Measurements from ENCODE around the gene DCXR.
"Not testable (repeated sequence)": the region's sequence is repeated elsewhere in the genome, so short reads cannot be mapped to it uniquely, and the experiment has no call there.

DCXR gene

DNA sequence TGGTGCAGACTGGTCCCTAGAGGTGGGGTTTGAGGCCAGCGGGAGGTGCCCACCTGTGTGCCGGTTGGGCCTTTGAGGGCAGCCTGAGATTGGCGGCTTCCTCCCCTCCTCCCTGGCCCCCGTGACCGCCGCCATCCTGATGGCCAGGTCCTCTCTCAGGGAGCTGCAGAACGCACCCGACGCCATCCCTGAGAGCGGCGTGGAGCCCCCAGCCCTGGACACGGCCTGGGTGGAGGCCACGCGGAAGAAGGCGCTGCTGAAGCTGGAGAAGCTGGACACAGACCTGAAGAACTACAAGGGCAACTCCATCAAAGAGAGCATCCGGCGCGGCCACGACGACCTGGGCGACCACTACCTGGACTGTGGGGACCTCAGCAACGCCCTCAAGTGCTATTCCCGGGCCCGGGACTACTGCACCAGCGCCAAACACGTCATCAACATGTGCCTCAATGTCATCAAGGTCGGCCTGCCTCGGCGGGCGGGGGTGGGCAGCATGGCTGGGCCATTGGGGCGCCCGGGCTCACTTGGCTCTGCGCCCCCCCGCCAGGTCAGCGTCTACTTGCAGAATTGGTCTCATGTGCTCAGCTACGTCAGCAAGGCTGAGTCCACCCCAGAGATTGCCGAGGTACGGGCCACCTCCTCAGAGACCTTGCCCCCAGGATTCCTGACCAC lies 17.0 kb upstream of the DCXR start:
- no peak for DNase-seq

DNA sequence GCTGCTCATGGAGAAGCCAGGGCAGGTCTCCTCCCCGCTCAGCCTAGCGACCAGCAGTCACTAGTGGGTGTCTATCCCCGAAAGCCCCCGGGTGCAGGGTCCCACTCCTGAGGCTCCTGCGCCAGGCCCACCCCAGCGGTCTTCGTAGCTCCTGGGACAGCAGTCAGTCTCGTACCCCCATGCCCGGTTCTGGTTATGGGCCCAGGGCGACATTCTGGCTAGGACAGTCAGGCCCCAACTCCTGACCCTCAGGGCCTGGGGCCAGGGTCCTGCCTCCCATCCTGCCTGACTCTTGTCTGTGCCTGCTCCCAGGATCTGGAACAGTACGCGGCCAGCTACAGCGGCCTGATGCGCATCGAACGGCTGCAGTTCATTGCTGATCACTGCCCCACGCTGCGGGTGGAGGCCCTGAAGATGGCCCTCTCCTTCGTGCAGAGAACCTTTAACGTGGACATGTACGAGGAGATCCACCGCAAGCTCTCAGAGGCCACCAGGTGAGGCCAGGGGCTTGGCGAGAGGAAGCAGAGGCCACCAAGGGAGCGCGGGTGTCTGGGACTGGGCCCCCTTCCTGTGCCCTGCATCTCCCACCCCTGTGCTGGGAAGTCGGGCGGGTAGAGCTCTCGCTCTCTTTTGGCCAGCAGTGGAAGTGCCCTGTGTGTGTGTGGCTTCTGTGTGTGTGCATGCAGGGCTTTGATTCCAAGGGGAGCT lies 16.2 kb upstream of the DCXR start:
- no peak for DNase-seq

DNA sequence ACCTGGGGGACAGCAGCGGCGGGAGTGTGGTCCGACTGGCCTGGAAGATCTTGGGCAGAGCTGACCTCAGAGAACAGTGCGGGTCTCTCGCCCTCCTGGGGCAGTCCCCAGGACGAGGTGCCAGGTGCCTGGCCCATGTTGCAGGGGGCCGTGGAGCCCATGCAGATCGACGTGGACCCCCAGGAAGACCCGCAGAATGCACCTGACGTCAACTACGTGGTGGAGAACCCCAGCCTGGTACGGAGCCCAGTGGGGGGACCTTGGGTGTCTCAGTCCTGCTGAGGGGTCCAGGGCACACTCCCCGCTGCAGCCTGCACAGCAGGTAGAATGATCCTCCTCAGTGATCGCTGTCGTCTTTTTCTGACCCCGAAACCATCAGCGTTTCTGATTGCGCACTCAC lies 15.6 kb upstream of the DCXR start:
- no peak for DNase-seq

DNA sequence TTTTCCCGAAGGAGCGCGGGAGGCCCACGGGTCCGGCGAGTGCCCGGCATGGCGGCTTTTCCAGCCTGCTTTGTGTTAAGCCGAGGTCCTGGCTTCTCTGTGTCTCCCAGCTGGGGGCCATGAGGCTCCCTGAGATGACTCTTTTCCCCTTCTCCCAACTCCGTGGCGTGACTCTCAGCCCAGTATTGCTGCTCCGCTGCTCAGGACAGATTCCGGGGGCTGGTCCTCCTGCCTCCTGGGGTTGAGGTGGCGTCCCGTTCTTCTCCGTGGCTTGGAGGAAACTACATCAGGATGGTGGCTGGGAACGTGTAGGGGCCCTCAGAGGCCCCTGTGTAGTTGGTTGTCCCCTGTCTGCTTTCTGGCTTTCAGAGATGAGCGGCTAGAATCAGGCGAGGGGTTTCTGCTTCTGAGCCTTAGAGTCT lies 15.2 kb upstream of the DCXR start:
- no peak for DNase-seq

DNA sequence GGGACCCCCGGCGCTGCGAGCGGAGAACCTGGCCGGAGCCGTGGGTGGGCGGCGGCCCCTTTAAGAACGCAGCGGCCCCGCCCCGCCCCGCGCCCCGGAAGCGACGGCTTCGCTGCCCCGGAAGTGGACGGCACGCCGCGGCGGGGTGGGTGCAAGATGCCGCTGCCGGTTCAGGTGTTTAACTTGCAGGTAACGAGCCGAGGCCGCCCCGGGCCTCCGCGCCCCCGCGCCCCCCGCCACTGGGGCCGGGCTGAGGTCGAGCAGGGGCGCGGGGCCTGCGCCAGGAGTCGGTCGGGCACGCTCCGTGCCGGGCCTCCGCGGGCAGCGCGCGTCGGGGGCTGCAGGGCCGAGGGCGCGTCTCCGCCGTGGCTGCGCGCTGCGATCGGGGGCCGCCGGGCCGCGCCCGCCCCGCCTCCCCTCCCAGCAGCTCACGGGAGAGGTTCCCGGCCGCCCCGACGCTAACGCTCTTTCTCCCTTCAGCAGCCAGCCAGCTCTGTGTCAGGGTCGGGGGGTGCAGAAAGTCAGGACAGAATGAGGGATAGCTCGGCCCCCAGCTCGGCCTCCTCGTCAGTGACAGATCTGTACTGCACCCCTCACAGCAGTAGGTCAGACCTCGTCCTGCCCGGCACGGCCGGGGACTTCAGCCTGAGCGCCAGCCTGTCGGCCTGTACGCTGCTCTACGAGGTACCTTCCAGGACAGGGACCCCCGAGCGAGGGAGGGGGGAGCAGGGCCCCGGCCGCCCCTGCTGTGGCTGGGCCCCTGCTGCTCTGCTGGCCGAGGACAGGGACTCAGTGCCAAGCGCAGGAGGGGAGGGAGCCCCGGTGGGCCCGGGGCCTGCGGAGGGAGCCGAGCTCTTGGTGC lies 14.5 kb upstream of the DCXR start, which contains the start of the genes GPS1 and RFNG:
Gene GPS1, plus strand, starts transcription at position 123 of the 862 bp plus-strand sequence. Its CDS starts 34 bp downstream, at position 157.
Gene RFNG, minus strand, starts transcription at position 36 of the 862 bp plus-strand sequence. CDS start 45 bp downstream, outside the sequence.
- peak; percentile 87 for DNase-seq

DNA sequence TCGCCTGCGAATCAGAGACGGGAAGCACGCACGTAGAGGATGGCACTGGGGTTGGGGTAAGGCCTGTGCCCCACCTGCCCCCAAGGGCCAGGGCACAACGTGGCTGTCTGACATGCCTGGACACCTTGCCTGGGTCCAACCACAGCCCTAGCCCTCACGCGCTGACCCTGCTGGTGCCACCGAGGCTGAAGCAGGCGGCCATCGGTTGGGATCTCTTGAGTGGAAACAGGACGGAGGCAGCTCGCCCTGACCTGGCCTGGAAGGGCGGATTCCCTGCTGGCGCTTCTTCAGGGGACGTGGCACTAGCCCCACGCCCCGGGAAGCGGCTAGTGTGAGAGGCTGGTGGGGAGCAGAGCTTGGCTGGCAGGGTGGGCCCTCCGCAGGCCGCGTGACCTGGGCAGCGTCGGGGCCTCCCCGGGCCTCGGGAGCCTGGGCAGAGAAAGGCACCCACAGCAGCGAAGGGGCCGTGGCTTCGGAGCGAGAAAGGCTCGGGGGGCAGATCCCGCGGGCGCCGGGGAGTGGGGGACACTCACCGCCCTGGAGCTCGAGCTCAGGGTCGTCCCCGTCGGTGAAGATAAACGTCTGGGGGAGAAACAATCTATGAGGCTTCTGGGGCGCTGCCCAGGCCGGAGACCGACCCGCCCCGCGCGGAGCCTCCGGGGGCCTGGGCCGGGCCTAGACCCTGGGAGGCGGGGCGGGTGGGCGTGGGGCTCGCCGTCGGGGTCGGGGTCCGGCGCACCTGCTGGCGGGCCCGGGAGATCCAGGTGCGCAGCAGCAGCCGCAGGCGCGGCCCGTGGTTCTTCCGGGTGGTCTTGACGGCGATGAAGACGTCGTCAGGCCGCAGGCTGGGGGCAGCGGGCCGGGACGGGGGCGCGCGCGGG lies 13.5 kb upstream of the DCXR start:
- no peak for DNase-seq

DNA sequence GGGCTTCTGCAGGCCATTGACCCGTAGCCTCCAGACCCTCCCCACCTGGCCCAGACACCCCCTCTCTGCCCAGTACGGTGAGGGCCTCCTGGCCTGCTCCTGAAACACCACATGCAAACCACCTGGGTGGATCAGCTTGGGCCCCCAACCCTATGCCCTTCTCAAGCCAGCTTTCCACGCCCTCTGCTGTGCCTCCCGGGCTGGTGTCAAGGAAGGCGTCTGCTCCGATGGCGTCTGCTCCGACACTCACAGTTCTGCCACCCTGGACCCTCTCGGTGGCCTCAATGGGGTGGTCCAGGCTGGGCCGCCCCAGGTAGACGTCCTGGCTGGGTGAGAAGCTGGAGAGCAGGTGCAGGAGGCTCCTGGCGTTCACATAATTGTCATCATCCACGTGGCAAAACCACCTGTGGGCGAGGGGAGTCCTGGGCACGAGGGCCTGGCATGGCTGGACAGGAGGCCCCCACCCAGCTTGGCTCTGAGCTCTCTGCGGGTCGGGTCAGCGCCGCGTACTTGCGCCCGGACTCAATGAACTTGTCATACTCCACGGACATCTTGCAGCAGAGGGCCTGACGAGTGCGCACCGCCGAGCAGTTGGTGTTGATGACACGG lies 12.8 kb upstream of the DCXR start:
- no peak for DNase-seq

DNA sequence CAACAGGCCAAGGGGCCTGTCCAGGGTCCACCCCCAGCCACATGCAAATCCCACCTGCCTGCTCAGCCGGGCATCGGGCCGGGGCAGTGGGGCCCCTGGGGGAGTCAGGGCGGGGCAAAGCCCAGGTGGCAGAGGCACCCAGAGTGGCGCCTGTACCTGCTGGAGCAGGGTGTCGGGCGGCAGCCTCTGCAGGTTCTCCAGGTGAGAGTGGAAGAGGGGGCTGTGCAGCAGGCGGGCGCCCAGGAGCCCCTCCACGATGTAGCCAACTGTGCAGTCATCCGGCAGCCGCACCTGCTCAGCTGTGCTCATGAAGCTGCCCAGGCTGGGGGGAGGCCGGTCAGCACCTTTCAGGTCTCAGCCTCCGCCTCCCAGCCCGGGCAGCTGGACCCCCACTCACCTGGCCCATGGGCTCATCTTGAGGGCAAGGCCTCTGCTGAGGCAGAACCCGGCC lies 12.0 kb upstream of the DCXR start:
- no peak for DNase-seq

DNA sequence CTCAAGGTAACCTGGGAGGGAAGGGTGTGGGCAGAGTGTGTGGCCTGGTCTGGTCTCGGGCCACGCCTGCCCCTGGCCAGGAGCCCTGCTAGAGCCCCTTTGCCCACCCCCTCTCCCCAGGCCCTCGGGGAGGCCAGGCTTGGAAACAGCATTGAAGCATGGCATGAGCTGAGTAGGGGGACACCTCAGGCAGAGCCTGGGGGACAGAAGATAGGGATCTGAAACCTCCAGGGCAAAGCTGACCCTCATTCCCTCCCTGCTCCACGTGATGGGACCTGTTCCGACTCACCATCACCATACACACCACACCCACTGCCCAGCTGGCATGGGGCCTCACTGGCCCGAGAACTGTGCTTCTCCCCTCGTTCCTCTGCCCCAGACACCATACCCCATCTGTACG lies 11.6 kb upstream of the DCXR start:
- no peak for DNase-seq

DNA sequence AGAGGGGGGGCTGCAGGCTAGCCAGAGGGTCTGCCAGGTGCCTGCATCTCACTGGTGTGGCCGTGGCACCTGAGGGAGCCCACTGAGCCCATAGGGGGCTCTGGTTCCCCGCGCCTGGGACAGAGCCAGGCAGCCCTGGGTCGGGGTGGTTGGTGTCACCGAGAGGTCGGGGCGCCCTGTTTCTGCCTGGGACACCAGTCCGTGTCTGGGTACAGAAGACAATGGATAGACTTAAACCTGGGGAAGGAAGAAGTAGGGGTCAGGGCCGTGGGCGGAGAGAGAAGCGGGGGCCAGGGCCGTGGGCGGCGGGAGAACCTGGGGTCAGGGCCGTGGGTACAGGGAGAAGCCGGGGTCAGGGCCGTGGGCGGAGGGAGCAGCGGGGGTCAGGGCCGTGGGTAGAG lies 11.1 kb upstream of the DCXR start:
- no peak for DNase-seq

DNA sequence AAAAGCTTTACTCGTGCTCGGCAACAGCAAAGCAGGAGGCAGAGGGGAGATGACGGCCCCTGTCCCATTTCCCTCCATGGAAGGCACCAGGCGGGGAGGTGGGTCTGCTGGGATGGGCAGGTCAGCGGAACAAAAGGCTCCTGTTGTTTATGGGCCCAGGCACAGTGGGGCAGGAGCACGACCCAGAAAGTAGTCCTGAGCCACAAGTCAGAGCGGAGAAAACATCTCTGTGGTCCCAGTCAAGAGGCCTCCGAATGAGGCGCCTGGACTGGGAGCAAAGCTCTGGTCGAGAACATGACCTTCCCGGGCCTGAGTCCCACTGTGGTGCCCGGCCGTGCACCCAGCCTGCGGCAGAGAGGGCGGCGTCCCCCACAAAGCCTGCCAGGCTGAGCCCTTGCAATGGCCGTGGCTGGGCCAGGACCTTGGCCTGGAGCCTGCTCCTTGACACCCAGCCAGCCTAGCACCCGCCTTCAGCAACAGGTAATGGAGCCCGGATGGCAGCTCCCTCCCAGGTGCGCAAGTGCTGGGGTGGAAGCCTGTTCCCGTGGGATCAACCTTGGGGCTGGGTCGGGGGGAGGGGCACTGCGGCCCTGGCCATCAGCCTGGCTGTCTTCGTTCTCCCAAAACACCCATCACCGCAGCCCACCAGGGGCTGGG lies 10.5 kb upstream of the DCXR start:
- DNase-seq: no peak

DNA sequence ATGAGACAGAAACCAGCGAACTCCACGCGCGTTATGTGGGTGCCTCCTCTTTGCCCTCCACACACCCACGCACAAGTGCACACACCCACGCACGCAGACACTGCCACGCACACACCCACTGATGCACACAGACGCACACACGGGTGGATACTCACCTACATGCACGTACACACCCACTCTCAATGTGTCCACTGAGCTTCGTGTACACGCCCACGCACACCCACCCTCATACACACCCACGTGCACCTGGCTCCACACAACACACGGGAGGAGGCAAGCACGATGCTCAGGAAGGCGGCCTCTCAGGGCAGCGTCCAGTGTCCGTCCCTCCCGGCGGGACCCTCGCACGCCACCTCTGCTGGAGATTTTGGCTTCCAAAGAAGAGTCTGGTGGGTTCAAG lies 9.9 kb upstream of the DCXR start:
- no peak for DNase-seq

DNA sequence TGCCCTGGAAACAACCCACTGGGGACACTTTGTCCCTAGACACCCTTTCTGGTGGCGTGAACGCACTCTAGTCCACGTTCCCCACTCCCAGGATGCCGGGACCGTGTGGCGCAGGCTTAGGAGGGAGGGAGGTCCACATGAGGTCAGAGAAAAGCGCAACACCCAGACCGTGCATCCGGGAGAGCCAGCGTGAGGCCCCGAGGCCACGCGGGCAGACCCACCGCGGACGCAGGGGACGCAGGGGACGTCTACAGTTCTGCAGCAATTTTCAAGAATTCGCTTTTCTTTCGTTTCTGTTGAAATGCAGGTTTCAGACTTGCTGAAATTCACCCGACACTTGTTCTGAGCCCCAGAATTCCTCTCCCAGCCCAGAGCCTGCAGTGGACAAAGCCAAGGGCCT lies 9.4 kb upstream of the DCXR start:
- DNase-seq: no peak

DNA sequence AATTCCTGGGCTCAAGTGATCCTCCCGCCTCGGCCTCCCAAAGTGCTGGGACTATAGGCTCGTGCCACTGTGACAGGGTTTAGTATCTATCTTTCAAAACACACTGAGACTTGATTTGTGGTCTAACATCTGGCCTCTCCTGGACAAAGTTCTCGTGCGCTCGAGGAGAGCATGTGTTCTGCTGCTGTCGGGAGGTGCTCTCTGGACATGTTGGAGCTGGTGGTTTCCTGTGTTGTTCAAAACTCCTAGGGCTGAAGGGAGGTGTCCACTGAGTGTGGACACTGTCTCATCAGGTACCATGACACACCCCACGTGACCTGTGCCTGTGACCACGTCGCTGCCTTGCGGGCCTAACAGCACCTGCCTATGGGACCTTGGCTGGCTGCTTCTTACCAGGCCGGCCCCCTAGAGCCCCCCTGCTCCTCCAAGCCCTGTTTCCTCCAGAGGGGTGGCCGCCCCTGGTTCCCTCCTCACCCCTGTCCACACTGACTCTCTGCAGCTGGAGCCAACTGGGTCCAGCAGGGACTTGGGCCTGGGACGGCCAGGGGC lies 8.5 kb upstream of the DCXR start:
- DNase-seq: no peak

DNA sequence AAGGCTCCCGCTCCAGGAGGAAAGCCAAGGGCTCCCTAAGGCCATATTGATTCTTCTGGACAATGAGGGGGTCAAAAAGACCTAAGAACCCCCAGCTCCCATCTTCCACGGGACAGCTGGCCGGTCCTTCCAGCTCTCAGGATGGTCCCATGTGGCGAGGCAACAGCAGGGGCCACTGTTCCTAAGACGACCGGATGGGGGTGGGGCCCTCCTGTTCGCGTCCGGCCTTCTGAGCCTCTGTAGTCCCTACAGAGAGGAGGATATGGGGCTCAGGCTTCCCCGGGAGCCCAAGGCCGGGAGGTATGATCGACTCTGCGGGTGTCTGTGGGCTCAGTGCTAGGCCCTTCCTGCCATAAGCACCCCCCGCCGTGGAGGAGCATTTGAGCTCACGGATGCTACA lies 6.0 kb upstream of the DCXR start:
- no peak for DNase-seq

DNA sequence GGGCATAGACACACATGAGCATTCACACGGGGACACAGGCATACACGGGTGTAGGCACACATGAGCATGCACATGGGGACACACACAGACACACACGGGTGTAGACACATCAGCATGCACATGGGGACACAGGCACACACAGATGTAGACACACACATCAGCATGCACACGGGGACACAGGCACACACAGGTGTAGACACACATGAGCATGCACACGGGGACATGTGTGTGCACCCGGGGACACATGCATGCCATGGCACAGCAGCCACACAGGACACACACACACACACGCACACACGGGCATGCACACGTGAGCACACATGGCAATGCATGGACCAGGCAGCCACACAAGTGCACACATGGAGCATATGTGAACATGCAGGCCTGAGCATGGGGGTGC lies 5.2 kb upstream of the DCXR start:
- no peak for DNase-seq

DNA sequence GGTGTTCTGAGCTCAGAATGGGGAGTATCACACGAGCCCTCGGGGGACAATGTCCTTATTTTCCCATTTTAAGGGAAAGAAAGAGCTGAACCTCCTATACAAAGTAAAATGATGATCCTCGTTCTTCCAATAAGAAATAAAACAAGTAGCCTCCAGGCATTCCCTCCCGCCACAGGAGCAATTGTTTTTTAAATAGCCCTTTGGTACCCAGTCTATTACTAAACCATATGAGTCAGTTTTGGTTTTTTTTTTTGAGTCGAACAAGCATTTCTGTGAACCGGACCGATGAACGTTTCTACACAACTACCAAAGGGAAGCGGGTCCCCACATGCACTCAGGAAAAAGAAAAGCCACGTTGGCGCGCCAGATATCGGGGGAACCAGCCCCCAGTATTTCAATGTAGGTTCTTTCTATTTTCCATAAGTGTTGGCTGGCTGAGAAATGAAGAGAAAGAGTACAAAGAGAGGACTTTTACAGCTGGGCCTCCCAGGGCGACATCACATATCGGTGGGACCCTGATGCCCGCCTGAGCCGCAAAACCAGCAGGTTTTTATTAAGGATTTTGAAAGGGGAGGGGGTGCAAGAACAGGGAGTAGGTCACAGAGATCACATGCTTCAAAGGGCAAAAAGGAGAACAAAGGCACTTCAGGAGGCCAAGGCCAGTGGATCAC lies 3.8 kb upstream of the DCXR start:
- DNase-seq: no peak

DNA sequence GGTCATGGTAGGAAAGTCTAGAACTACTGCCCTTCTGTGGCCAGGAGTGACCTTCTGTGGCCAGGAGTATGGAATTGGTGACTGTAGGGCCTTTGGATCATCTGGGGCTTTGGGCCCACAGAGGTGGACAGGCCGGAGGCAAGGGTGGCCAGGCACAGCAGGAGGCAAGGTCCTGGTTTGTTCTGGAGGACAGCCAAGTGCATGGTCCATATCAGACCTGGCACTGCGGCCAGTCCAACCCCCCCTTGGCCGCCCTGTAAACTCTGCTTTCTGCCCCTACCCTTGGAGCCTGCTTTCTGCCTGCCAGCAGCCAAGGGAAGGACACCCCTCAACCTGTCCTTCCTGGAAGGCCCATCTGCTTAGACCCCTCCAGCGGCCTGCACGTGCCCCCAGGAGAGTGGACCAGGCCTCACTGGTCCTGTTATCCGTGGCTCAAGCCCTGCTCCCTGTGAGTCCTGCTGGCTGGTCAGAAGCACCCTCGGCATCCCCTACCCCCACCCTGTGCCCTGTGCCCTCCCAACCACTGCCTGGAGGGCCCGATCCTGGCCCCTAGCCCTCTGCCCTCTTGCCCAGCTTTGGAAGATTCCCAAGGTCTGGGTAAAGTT lies 2.3 kb upstream of the DCXR start:
- no peak for DNase-seq

DNA sequence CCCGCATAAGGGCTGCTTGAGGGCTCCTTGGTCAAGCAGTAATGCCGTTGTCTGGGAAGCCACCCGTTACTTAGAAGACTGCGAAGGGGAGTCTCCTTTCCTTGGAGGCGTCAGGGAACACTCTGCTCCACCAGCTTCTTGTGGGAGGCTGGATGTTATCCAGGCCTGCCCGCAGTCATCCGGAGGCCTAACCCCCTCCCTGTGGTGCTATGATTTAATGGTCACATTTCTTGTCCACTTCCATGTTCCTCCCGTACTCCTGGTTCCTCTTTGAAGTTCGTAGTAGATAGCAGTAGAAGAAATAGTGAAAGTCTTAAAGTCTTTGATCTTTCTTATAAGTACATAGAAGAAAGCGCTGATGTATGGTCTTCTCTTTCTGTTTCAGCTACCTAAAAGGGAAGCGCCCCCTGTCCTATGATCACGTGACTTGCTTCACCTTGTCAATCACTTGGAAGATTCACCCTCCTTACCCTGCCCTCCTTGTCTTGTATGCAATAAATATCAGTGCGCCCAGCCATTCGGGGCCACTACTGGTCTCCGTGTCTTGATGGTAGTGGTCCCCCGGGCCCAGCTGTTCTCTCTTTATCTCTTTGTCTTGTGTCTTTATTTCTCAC lies 1.4 kb upstream of the DCXR start:
- DNase-seq: not testable (repeated sequence)

DNA sequence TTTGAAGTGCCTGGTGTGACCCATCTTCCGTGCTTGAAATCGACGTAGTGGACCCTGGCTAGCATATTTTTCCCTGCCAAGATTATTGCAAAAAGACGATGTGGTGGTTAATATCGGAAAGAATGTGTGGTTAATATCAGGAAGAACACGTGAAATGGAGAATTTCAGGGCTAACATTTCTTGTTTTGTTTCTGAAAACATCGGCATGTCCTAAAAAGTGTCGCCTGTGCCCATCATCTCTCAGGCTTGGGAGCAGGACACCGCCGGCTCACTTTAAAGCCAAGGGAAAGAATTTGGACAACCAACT lies 345 bp upstream of the DCXR start:
- DNase-seq: no peak

Data from NCI-H345 (cell line).